ENCODE data around the gene ATP5PD.
"Not testable (repeated sequence)": the region's sequence is repeated elsewhere in the genome, so short reads cannot be mapped to it uniquely, and the experiment has no call there.

ATP5PD gene

GRCh38 chr17:75048249-75048878 is 1.6 kb upstream of the ATP5PD start:
- no peak for DNase-seq

DNA sequence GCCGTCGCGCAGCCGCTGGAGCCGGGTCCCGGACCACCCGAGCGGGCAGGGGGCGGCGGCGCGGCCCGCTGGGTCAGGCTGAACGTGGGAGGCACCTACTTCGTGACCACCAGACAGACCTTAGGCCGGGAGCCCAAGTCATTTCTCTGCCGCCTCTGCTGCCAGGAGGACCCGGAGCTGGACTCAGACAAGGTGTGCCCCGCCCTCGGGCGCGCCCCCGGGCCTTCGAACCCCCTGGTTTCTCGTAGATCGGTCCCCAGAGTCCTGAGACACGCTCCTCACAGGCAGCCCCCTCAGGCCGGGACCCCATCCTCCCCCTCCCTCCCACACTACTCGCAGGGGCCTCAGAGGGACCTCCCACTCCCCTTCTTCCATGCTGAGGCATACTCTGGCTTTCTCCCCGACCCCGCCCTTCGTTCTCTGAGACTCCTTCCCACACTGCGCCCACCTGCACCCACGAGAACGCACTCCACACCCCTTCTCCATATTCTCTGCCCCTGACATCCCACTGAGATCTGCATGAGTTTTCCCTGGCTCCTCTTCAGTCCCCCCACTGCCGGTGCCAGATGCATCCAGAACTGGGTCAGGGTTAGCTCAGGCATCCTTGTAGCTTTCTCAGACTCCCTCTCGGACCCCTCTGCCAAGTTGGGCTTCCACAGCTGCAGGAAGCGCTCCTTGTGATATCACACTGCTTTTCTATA is 779 bp upstream of the ATP5PD start:
- DNase-seq = no peak

- not testable (repeated sequence) for DNase-seq
Observed at GRCh38 chr17:75045946-75046406, 793 bp downstream of the ATP5PD start.

DNA sequence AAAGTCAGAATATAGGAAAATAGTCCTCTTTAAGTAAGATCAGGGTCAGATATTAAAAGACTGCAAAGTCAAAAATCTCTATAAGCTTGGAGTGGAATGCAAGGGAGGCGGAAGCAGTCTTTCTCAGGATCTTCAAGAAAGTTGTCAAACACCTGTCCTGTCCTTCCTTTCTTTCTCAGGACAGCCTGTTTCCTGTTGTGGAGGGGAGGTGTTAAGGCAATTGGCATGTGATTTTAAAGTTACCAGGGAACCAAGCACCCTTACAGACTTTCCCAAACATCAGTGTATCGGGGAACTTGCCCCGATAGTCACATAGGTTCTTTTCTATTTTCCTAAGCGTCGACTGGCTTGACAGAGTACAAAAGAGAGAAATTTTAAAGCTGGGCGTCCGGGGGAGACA is 2.1 kb downstream of the ATP5PD start:
- no peak for DNase-seq

DNA sequence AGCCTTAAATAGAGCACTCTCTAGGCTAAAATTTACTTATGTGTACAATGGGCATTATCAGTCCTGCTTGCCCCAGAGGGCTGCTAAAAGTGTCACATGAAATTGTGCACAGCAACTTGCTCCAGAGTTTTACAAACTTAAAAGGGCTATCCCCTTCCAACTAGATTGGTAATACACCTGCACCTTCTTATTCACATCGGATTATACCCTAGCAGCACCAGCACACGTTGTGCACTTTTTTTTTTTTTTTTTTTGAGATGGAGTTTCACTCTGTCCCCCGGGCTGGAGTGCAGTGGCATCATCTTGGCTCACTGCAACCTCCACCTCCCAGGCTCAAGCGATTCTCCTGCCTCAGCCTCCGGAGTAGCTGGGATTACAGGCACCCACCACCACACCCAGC is 3.0 kb downstream of the ATP5PD start:
- not testable (repeated sequence) for DNase-seq

GRCh38 chr17:75041656-75042280 is 5.0 kb downstream of the ATP5PD start:
- DNase-seq = no peak

DNA sequence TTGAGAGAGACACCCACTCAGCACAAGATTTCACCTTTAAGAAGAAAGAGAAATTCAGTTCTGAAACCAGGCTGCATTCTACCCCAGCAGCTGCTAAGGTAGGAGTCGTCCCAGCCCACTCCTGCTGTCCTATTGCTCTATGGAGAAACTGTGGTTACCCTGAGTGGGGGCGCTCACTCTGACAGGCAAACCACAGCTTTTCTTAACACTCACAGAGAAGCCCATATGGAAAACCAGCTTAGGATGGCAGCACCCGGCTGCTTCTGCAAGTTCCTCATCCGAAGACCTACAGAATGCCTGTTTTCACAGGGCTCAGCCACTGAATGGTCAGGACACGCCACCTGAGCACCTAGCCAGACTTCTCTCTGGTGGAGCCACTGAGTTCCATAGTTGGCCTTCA is 7.5 kb downstream of the ATP5PD start:
- DNase-seq = no peak

DNA sequence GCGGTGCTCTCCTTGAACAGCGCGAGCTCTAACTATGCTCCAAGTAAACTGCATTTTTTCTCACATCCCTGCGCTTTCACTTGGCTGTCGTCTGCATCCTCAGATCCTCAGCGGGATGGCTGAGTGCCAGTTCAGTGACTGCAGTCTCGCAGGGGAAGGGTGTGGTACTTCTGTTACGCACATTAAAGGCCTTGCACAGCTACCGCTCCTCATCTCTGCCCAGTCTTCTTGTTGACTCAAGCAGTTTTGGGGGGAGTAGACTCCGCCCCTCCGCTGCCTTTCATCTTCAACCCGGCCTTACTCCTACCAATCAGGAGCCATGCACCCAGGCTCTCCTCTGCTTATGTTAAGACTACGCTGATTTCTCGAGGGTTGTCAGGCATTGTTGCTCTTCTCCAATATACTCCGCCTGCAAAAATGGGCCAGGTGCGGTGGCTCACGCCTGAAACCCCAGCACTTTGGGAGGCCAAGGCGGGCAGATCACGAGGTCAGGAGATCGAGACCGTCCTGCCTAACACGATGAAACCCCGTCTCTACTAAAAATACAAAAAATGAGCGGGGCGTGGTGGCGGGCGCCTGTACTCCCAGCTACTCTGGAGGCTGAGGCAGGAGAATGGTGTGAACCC is 10.0 kb downstream of the ATP5PD start:
- DNase-seq = peak; percentile 93

DNA sequence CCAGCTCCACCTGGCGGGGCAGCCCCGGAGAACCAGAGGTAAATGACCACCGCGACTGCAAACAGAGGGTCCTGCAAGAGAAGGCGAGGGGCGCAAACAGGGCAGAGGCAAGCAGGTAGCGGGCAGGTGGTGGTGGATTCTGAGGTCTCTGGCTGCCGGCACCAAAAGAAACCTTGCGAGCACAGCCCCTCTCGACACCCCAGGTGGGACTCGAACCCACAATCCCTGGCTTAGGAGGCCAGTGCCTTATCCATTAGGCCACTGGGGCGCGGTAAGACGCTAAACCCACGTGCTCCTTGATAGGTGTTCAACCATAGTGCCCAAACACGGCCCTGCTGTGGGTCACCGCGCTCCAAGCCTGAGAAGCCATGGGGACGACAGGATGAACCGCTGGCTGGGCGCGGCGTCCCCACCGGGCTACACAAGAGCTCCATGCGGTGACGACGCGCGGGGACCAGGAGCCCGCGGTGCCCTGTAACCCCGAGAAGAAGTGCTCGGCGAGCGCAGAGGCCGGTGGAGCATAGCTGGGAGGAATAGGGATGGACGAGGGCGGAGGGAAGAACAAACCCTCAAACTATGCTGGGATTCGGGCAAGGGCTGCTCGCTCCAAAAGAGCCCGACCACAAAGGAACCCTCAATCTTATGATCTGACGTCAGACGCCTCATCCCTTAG is 12.4 kb downstream of the ATP5PD start:
- DNase-seq = peak; percentile 82

DNA sequence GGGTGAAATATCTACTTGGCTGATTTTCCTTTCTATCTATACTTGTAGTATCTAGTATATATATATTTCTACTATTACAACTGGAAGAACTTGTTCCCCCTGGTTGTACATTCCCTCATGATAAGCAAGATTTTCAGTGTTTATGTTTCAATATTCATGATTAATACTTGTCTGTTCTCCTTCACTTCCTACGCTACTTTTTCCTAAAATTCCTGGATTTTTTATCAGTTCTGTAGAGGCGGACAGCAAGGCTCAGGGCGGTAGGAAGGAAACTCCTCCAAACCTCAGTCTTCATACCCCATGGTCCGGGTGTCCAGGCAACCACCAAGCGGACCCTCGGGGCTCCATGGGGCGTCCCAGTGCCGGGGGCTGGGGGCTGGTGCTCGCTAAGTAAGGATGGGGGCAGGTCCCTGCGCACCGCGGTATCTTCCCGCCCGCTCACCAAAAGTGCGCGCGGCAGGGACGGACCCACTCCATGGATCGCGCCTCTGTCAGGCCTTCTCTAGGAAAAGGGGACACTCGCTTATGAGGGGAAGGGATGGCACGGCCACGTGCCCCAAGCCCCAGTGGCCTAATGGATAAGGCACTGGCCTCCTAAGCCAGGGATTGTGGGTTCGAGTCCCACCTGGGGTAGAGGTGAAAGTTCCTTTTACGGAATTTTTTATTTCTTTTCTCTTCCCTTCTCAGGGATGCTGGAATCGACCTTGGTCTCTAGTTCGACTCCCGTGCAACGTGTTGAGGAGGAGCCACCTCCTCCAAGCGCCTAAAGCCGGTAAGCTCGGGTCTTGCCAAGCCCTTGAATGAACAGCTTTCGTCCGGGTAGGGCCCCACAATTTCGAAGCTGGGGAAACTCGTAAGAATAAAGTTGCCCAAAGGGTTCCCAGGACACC is 13.2 kb downstream of the ATP5PD start:
- peak; percentile 90 for DNase-seq

DNA sequence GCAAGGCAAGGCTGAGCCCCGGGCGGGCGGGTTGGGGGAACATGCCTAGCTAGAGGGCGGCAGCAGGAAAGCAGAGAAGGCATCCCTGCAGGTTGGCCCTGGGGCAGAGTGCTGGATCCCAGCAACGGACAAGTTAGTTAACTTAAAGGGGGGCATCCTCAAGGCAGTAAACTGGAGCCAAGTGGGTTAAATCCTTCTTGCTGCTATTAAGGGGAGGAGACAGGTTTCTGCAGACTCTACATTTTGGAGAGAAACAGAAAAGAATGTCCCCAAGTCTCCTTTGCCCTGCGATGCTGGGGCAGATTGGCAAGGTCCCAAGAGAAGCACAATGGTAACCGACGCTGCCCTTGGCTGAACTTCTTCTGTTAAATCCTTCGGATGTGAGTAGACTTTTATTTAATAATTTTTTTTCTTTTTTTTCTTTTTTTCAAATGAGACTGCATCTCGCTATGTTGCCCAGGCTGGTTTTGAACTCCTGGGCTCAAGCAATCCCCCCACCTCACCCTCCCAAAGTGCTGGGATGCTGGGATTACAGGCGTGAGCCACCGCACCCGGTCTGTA is 14.0 kb downstream of the ATP5PD start:
- DNase-seq = no peak

DNA sequence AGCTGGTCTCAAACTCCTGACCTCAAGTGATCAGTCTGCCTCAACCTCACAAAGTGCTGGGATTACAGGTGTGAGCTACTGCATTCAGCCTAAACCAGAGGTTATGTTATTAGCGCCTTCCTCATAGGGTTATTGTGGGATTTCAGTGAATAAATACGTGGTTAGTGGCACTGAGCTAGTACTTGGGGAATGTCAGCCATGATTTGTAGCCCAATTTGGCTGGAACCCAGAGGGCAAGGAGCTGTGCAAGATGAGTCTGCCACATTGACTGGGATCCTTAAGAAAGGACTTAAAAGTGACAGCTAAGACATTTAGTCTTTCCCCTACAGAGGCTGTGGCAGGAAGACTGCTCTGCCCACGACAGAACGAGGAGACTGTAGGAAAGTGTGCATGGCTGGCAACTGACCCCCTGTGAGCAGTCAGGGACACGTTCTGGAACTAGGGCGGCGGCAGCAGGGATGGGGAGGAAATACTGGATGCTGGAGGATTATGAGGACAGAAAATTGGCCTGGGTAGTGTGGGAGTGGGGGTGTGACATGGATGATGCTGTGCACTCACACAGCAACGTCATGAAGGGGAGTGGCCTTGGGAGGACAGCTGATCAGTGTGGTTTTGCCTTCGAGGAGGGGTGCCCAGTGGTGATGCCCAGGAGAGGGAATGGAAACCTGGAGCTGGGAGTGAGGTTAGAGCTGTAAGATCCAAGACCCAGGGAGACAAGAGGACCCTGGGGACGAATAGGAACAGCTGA is 14.6 kb downstream of the ATP5PD start:
- DNase-seq = peak; percentile 83

- no peak for DNase-seq
Observed at GRCh38 chr17:75030161-75030560, 16.6 kb downstream of the ATP5PD start.

GRCh38 chr17:75026650-75027049 is 20.1 kb downstream of the ATP5PD start:
- DNase-seq = not testable (repeated sequence)

- not testable (repeated sequence) for DNase-seq
Observed at GRCh38 chr17:75025398-75025734, 21.4 kb downstream of the ATP5PD start.

DNA sequence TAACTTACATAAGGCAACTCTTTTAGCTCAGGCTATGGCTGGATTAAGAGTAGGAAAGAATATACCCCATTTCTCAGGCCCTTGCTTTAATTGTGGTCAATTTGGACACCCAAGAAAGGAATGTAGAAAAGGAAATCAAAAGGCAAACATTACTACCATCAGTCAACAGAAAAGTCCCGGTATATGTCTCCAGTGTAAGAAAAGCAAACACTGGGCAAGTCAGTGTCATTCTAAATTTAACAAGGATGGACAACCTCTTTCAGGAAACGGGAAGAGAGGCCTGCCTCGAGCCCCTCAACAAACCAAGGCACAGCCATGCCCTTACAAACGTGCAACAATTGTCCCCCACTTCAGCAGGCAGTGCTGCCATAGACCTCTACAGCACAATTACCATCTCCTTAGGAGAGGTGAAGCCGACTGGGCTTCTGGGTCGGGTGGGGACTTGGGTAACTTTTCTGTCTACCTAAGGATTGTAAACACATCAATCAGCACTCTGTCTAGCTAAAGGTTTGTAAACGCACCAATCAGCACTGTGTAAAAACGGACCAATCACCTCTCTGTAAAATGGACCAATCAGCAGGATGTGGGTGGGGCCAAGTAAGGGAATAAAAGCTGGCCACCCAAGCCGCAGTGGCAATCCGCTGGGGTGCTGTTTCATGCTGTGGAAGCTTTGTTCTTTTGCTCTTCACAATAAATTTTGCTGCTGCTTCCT is 21.9 kb downstream of the ATP5PD start:
- no peak for DNase-seq

DNA sequence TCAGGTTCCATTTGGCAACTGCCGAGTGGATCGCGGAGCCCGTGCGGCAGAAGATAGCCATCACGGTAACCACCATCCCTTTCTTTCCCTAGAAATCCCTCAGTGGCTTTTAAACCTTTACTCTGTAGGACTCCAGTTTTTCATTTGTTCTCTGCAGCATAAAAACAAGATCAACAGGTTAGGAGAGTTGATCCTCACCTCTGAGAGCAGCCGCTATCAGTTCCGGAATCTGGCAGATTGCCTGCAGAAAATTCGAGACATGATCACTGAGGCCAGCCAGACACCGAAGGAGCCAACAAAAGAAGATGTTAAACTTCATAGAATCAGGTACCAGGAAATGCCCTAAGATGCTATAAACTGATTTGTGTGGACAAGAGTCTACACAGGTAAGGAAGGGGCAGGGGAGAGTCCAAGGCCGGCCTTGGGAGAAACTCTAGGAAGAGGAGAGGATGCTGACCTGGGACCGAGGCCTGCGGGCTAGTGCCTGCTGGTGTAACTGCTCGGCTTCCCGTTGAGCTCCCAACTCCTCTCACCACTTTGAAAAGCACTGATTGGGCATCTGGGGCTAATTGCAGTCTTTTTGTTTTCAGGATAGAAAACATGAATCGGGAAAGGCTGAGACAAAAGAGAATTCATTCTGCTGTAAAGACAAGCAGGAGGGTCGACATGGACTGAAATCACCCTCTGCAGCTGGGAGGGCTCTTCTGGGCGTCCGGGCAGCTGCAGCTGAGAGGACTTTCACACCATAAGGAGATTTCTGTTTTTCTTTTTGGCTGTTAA is 26.2 kb downstream of the ATP5PD start:
- DNase-seq = no peak

- DNase-seq = no peak
Observed at GRCh38 chr17:75019710-75020109, 27.1 kb downstream of the ATP5PD start.

DNA sequence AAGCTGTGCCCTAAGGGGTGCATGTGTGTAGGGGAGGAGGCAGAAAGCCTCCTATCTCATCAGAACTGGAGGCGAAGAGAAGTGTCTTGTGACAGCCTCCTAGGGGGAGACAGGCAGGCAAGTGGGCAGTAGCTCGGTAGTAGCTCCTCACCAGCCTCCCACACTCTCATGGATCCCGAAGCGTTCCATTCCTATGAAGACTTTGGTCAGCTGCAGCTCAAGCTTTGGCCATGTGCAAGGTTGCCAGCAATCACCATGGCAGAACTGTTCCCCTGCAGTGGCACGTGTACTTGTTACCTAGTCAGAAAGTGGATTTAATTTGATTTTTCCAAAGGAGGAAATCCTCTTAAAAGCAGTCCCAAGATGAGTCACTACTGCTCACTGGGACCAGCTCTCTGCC is 27.6 kb downstream of the ATP5PD start:
- no peak for DNase-seq
